Activated CD4-positive, alpha-beta T cell treated with anti-CD3 and anti-CD28 coated beads for 1 hour (primary cell): ENCODE results near the gene UBE2O.

ENCODE experiments used
- DNase-seq: peaks from one replicate; pipeline ENCODE4 v3.0.0-alpha.2; 2020

Gene UBE2O

DNA sequence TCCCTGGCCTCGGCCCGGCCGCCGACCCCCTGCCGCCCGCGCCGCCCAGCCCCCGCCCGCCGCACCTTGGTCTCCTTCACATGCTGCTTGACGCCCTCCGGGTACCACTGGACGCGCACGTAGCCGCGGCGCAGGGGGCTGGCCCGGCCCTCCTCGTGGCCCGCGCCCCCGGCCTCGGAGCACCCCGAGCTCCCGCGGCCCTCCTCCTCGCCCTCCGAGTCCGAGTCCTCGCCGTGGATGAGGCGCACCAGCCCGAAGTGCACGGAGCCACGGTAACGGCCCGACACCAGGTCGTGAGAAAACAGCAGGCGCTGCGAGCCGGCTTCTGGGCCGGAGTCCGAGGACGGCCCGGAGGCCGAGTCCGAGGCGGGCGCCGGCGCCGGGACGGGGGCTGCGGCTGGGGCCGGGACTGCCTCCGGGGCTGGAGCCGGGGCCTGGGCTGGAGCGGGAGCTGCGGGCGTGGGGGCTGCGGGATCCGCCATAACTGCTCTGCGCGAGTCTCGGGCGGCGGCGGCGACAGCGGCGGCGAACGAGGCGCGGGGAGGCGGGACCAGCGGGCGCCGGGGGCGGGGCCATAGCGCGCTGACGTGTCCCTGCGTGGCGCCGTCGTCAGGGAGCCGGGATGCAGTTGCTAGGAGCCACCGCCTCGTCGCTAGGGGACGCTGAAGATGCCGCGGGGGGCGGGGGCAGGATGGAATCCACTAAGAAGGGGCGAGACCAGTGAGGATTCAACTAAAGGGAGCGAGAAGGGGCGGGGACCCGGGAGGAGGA, at the start of gene UBE2O:
UBE2O (minus strand) TSS at position 493 of the 771 bp plus-strand sequence; CDS start at position 482, 11 bp downstream.
- peak; percentile 85 for DNase-seq

DNA sequence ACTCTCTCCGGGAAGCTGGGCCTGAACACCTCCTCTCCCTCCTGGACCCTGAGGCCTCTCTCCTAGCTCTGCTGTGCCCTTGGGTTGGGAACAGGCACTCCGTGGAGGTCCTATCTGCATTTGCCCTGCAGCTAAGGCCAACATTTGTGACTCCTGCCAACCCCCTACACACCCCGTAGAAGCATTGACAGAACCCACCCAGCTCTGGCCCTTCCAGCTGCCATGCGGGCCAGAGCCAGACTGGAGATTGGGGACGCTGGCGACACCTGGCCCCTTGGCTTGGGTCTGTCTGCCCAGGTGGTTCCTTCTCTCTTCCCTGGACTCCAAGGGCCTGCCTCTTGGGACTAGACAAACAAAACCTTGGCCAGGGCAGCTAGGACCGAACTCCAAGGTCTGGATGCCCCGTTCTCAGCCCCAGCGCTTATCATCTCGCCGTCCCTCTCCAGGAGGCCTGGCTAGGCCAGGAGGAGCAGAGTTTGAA, 48.9 kb upstream of the UBE2O start:
- no peak for DNase-seq

DNA sequence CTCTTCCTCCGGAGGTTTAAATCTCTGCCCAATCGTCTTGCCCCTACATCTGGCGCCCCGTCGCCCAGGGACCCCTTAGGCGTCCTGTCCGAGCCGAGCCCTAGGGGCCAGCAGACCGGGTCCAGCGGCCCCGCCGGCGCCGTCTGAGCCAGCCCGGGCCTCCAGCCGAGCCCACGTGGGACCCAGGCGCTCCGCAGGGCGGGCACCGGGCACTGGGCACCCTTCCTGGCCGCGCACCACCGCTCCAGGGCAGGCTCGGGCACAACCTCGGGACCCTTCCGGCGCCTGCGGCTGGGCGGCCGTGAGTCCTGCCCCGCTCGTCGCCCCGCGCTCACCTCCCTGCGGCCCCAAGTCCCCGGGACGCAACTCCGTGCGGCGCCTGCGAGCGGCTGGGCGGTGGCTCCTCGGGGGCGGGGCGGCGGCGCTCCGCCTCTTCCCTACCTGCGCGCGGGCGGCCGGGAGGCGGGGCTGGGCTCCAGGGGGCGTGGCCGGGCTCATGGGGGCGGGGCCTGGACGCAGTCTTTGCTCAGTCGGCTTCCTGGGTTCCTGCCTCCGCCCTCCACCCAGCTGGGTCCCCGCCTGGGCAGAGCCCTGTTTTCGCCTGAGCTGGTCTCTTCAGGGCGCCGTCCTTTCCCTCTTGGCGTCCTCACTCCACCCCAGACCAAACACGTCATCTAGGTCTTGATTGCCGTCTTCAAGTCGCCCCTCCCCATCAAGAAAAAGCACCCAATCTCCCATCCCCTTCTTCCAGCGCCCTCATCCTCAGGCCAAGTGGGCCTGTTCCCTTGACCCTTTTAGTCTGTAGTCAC, 48.3 kb upstream of the UBE2O start, which contains the start of gene RHBDF2:
RHBDF2 (minus strand) TSS at position 406 of the 809 bp plus-strand sequence. CDS start 19,899 bp downstream, outside the sequence.
- DNase-seq = peak; percentile 94

DNA sequence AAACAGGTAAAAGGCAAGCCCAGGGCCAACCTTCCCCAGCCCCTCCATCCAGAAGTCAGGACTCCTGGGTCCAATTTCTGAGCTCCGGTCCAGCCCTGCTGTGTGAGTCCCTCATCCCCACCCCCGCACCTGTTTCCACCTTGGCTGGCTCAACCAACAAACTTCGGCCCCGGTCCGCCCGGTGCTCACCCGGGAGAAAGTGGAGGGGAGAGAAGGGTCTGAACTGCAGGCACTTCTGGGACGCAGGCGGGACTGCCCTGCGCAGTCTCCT, 47.7 kb upstream of the UBE2O start:
- DNase-seq = no peak

DNA sequence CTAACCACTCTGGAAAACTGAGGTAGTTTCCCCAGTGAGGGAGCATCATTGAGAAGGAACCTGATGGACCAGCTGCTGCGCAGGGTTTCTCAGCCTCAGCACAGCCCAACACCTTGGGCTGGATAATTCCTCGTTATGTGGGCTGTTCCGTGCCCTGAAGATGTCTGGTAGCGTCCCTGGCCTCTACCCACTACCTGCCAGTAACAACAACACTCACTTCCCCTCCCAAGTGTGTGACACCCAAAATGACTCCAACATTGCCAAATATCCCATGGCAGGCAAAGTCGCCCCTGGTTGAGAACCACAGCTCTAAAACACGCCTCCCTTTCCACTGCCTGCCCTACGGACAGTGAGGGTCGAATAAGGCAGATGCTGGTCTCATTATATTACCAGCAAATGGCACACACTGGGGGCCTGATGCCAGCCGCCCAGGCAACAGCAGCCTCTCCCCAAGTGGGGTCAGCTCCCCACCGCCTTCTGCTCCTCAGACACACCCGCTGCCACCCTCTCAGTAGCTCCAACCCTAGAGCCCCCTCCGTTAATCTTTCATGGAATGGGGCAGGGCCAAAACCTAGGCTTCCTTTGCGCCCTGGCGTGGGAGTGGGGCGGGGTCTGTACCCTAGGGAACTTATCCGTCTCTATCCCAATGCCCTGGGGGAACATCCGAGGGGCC, 47.3 kb upstream of the UBE2O start:
- no peak for DNase-seq

DNA sequence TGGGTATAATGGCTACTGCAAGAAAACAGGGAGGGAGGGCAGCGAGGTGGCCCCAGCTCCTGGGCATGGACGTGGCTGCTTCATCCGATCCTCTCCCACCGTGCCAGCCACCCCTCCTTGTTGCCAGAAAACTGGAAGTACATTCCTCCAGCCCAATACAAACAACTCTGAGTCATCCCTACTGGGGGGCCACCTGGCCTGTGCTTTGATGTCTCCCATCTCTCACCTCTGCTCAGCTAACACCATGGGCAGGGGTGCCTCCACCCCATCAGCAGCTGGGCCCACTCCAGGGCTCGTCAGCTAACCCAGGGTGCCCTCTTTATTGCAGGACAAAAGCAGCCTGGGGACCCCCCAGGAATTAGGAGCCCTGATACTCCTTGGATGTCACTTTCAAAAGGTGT, 46.3 kb upstream of the UBE2O start:
- no peak for DNase-seq

DNA sequence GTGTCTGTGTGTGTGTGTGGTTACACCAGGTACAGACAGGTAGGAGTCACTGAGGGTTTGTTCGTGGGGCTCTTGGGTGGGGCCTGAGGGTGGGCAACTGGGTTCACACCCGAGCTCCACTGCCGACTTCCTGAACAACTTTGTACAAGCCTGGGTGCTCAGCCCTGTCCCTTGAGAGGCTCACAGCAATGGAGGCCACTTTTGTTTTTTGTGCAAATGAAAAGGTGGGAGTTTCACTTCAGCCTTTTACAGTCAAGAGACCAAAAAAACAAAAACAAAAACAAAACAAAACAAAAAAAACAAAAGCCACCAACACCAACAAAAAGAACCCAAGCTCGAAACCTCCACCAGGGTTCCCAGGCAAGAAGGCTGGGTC, 45.9 kb upstream of the UBE2O start:
- DNase-seq = no peak

DNA sequence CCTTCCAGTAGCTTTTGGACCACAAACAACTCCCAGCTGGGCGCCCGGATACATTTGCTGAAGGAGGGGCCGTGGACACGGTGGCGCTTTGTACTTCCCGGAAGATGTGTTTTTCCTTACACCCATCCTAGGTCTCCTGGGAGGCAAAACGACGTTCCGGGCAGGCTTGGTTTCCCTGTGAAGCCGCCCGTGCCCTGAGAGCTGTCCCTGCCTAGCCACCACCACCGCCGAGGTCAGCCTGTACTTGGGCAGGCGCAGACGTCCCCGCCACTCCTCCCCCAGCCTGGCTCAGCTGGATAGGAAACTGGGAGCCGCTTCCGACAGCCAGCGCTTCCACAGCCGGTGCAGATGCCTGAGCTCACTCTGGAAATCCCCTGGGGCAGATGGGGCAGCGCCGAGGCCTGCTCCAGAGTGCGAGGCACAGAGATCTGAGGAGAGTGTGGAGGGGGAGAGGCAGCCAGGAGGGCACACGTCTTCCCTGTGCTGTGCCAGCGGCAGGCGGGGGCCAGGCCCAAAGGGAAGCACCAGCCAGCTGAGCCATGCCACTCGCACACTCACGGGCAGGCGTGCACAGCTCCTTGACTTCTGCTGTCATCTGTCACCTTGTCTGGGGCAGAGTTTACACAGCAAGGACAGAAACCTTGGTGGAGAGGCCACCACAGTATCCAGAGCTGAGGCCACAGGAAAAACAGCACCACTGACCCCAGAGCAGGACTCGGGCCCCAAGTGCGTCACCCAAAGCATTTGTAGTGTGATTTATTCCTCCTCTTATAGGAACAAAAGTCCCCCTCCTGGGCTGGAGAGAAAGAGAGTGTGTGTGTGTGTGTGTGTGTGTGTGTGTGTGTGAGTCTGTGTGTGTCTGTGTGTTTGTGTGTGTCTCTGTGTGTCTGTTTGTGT, 45.3 kb upstream of the UBE2O start:
- DNase-seq = no peak

DNA sequence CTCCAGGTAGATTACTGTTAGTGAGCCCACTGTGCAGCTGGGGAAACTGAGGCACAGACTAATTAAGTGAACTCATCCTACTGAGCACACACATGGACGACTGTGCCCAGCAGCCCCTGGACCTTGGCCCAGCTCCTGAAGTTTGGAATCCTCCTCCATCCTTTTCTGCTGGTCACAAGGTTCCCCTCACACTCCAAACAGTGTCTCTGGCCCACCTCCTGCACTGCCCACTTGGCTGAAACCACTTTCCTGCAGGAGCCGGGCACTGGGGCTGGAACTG, 44.7 kb upstream of the UBE2O start:
- no peak for DNase-seq

DNA sequence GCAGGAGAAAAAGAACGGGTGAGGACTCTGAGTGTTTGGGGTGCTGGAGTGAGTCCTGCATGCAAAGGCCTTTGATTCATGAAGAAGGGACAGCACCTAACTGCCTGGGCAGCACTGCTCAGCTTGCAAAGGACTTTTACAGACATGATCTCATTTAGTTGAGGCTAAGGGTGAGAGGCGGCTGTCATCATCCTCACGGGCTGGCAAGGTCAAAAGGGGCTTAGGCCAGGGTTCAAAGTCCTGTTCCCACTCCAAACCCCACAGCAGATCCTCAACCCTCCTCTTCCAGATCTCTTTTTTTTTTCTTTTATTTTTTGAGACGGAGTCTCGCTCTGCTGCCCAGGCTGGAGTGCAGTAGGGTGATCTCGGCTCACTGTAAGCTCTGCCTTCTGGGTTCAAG, 43.5 kb upstream of the UBE2O start:
- DNase-seq = no peak

DNA sequence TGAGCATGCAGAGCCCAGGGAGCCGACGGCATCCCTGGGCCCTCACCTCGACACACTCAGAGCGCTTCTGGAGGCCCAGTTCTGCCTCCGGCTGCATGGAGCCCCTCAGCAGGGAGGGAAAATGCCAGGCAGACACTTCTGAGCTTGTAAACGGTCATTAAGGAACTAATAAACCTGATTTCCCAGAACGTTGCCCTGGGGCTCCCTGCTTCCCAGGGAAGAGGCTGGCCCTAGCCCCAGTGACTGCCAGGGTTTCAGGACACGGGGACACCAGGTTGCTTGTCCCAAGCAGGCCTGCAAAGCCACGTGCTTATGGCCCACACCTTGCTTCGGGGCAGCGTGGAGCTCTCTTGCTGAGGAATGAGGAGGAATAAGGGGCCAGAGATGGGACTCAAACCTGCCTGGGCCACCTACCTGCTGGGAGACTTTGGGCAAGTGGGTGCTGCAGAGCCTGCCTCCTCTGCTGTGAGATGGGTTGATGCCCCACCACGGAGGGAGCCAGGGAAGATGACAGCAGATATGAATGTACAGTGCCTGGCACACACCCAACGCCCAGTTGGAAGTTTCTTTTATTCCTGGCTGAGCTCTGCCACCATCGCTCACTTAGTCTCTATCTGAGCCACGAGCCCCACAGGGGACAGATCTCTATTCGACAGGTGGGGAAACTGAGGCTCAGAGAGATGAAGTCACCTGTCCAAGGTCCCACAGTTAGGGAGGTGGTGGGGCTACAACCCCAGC, 42.9 kb upstream of the UBE2O start:
- DNase-seq = no peak

DNA sequence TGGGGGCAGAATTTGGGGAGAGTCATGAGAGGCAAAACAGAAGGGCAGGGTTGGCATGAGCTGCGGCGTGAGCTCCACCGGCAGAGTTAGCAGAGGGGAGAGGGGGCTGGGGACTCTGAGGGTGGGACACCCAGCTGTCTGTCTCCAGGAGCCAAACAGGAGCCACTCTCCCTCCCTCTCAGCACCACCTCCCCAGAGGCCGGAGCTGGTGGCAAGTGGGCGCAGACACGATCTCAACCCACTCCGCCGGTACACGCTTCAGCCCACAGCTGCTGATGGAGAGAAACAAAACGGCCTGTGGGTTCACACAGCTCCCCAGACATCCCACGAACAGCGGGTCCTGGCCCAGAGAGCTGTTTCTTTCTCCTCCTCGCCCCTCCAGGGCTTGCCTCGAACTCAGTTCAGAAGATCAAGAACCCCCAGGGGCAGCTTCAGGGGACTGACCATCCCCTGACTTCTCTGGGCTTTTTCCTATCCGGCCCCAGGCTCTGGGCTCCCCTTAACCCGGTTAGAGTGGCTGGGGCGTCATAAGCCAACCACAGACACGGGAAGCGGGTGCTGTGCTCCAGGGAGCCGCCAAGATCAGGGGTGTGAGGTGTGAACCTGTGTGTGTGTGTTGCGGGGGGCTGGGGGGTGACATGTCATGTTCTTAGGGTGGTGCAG, 40.7 kb upstream of the UBE2O start:
- DNase-seq = no peak

DNA sequence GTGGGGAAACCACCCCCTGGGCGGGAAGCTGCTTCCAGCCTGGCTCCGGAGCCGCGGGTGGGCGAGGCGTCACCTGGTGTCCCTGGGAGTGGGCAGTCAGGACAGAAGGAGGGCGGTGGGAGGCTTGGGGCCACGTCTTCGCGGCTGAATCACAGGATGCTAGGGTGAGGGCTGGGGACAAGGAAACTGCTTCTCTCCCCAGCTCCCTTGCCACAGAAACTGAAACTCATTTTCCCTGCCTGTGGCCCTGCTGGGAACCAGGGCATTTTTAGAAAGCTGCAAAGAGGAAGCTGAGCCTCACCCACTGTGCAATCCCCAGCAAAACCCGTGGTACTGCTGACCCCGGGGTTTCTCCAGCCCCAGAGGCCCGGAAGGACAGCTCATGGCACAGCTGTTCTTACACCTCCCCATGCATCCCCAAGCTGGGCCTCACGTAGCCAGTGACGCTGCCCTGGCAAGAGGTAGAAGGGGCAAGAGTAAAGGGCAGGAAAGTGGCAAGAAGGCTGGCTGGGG, 40.1 kb upstream of the UBE2O start:
- no peak for DNase-seq

DNA sequence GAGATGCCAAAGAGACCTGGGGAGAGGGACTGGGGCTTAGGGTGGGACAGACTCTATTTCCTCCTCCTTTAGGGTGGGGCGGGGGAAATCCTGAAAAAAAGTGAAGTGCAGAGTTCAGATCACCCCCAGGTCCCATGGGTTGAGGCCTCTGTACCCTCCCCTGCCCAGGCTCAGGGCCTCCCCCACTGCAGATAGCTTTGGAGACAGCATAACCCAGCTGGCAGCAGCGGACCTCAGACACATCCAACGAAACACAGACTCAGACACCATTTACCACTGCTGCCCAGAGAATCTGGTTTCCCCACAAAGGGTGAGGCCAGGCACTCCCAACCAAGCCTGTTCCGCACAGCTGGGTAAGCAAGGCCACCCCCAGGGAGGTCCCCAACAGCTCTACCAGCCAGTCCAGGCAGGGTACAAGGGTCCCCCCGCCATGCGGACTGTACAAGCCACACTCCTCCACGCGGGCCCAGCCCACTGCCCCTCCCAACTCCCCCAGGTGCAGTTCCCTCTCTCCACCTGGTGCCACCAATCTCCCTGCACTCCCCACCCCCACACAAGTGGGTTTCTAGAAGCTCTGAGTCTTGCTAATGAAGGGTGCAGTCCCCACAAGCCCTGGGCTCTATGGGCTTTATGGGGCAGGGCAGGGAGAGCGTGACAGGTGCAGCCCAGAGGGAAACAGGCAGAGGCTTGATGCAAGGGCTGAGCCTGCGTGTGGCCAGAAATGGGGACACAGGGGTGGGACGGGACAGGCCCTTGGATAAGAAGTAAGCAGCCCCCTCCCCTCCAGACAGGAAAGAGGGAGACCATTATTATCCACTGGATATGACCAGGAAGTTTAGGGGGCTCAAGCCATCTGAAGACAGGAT, 39.4 kb upstream of the UBE2O start:
- no peak for DNase-seq

DNA sequence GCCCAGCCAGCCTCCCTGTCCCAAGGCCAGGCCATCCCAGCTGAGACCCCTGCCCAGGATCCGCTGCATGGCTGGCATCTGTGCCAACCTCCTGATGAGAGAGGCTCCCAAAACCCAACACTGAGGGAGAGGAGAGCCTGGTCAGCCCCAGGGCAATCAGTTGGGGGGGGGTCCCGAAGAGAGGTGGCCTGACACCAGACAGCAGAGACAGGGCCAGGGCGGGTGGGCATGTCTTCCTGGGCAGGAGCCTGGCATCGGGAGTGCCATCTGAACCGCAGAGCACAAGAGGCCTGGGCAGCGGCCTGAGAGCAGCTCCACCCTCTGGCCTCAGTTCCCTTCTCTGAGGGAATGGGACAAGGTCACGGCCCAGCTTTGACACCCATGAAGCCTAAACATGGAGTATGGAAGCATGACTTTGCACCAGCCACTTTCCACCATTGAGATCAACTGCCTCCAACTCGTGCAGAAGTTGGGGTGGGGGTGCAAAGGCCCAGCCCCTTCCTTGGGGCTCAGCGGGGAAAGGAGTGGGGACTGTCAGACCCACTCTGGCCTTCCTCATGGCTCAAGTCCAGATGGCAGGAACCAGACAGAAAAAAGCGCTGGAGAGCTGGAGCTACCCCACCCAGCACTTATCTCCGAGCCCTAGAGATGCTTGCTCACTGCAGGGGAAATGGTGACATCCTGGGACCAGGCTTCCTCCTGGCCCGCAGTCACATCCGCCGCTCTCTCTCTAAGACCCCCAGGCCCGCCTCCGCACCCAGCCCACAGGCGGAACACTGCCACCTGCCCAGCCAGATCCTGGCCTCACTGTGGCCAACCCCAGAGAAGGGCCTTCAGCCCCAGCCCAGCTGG, 38.5 kb upstream of the UBE2O start:
- DNase-seq = no peak

DNA sequence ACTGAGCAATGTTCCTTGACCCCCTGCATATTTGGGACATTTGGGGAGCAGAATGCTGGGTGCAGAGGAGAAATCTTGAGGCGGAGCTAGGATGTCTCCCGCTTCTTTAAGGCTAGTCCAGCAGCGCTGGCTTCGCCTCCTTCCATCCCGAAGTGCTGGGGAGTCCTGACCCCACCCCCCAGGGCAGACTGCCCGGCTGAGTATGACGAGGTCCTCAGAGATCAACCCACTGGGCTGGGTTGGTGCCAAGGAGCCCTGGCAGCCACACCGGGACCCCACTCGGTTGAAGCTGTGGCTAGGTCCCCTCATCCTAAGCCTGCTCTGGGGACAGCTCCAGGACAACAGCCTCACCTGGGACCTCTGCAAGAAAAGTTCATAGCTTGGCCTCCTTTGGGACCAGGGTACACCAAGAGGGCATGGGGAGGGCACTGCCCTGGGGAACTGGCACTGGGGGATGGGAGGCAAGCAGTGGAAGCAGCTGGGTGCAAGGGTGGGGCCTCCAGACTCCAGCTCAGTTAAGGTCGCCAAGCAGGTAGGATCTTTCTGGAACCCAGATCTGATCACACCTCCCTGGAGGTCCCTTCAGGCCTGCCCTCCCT, 37.3 kb upstream of the UBE2O start:
- no peak for DNase-seq

DNA sequence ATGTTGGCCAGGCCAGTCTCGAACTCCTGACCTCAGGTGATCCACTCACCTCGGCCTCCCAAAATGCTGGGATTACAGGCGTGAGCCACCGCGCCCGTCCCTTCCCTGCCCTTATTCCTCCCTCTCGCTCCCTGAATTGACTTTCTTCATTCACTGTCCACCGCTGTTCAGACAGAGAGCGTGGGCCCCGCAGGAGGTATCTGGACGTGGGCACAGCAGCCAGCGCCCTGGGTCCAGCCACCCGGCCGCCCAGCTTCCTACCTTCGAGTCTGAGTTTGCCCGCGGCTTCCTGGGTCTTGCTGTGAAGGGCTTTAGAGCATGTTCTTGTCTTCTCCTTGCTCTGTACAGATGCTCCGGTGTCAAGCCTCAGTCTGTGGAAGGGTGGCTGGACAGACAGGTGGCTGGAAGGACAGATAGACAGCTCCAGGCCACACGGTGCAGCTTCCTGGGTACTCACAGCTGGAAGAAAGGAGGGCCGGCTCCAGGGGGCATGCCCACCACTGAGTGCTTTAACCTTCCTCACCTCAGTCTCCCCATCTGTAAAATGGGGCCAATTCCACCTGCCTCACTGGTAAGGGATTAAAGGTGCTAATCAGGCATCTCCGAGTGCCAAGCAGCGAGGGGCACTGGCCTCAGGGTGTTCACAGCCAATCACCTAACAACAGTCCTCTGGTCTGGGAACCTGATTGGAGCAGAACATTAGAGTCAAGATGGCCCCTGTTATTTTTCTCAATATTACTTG, 34.7 kb upstream of the UBE2O start:
- DNase-seq = no peak

DNA sequence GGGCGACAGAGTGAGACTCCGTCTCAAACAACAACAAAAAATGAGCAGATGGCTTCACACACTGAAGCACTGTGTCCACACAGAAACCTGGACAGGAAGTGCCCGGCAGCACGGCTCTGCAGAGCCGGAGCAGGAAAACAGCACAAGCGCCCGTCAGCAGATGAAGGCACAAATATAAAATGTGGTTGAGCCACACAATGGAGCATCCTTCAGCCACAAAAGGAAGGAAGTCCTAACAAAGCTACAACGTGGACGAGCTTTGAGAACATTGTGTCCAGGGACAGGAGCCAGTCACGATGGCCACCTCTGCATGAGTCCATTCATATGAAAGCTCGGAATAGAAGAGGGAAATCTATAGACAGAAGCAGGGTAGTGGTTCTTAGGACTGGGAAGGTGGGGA, 32.6 kb upstream of the UBE2O start:
- DNase-seq = no peak
